NCI-H1105 (cell line): ENCODE data around the gene ACADVL.

Experiments used
- DNase-seq: peaks from one replicate; lab custom pipeline; 2025; lab: John Stamatoyannopoulos, UW

Gene ACADVL

GRCh38 chr17:7191571-7192270 is 28.0 kb upstream of the ACADVL start:
- DNase-seq = no peak

GRCh38 chr17:7192271-7192937 is 27.3 kb upstream of the ACADVL start:
- no peak for DNase-seq

- no peak for DNase-seq
These were observed 23.8 kb upstream of the ACADVL start for GRCh38 chr17:7195971-7196370.

GRCh38 chr17:7196651-7197401 is 22.9 kb upstream of the ACADVL start:
- DNase-seq = no peak

GRCh38 chr17:7203391-7203790 is 16.3 kb upstream of the ACADVL start:
- DNase-seq = no peak

GRCh38 chr17:7204336-7204735 is 15.4 kb upstream of the ACADVL start:
- DNase-seq = no peak

- DNase-seq = peak; percentile 99
These were observed 14.8 kb upstream of the ACADVL start for GRCh38 chr17:7204828-7205461.

GRCh38 chr17:7205561-7205960 is 14.2 kb upstream of the ACADVL start:
- no peak for DNase-seq

- no peak for DNase-seq
These were observed 12.4 kb upstream of the ACADVL start for GRCh38 chr17:7207120-7208001.

GRCh38 chr17:7208027-7208571 is 11.6 kb upstream of the ACADVL start:
- no peak for DNase-seq

- DNase-seq = no peak
These were observed 10.8 kb upstream of the ACADVL start for GRCh38 chr17:7208754-7209460.

- no peak for DNase-seq
These were observed 8.1 kb upstream of the ACADVL start for GRCh38 chr17:7211491-7212273.

- DNase-seq = peak; percentile 99
These were observed 5.8 kb upstream of the ACADVL start for GRCh38 chr17:7213895-7214299.

GRCh38 chr17:7214300-7215135 is 5.2 kb upstream of the ACADVL start:
- peak; percentile 100 for DNase-seq

- no peak for DNase-seq
These were observed 4.6 kb upstream of the ACADVL start for GRCh38 chr17:7215136-7215638.

GRCh38 chr17:7215652-7216180 is 4.0 kb upstream of the ACADVL start:
- no peak for DNase-seq

- DNase-seq = no peak
These were observed 3.3 kb upstream of the ACADVL start for GRCh38 chr17:7216242-7217112.
